ENCODE measurements around the gene ANKS1B.

DNA sequence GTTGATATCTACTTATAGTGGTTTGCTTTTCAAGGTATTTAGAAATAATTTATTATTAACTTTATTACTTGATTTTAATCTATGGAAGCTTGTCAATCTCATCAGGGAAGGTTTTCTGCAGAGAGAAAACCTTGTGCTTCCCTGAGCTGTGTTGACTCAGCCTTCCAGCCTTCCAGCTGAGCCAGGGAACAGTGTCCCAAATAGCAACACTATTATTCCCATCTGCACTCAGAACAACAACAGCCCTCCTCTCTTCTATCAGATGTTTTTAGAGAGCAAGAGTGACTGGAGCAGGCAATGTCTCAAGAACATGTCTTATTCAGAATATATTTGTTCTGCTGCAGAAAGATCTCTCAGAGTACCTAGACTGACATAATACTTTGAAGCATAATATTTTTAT lies 727.1 kb downstream of the ANKS1B start:
- TF ChIP-seq POLR2A (IDR thresholded peaks at IDR 0.05) (no peak), EP300 (IDR thresholded peaks at IDR 0.05) (no peak), POLR2AphosphoS5 (IDR thresholded peaks at IDR 0.05) (no peak)
- TF ChIP-seq, protein P1, sequence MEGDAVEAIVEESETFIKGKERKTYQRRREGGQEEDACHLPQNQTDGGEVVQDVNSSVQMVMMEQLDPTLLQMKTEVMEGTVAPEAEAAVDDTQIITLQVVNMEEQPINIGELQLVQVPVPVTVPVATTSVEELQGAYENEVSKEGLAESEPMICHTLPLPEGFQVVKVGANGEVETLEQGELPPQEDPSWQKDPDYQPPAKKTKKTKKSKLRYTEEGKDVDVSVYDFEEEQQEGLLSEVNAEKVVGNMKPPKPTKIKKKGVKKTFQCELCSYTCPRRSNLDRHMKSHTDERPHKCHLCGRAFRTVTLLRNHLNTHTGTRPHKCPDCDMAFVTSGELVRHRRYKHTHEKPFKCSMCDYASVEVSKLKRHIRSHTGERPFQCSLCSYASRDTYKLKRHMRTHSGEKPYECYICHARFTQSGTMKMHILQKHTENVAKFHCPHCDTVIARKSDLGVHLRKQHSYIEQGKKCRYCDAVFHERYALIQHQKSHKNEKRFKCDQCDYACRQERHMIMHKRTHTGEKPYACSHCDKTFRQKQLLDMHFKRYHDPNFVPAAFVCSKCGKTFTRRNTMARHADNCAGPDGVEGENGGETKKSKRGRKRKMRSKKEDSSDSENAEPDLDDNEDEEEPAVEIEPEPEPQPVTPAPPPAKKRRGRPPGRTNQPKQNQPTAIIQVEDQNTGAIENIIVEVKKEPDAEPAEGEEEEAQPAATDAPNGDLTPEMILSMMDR (IDR thresholded peaks at IDR 0.05), result no peak
